ENCODE measurements around the gene SMOC2.

Gene SMOC2

DNA sequence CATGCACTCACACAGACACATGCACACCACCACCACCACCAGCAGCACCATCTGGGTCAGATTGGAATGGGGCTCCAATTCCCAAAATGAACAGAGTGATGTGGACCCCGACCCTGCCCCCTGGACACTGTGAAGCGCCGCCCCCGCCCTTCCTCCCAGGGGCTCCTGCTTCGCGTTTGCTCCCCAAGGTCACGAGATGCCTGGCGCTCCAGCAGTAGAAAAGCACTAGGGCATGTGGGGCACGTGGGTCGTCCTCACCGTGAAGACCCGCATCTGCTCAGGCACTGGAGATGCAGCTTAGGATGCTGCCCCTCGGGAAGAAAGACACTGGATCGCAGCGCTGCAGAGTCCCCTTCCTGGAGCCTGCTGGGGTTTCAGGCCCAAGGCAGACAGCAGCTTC, 184.0 kb downstream of the SMOC2 start:
- no peak for DNase-seq (ENCODE audit: low spot score)

DNA sequence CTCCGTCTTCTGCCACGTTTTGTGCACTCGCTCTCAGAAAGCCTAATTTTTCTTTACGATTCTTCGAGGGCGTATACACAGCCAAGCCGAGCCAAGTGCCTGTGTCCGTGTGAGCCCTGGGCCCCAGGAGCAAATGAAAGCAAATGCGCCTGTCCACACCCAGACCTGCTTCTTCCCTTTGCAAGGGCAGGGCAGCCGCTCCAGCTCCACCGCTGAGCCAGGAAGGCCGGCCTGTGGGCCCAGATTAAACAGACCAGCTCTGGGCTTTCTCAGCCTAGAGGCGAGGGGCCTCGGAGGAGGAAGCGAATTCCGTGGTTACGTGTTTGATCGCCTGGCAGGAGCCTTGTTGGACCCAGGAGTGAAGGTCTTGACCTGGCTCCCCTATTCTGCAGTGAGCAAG, 184.6 kb downstream of the SMOC2 start:
- no peak for DNase-seq (ENCODE audit: low spot score)

DNA sequence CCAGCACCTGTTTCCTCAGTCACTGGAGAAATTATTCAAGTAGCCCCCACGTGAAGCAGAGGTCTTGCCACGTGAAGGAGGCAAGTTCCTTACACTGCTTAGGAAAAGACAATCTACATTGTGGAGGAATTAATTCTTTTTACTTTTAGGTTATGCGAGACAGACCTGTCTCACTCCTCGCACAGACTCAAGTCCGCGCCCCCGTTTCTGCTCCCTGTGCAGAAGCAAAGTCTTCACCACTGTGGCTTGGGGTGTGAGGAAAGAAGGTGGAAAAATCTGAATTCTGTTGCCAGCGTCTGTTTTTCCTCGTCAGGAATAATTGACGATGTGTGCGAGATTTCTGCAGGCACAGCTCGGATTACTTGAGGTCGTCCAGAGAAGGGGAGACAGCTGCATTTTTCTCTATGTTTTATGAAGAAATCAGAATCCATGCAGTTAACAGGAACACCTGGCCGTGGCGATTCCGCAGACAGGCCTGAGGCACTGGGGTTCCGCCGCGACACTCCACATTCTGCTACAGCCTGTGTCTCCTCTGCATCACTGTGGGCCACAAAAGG, 185.1 kb downstream of the SMOC2 start:
- no peak for DNase-seq (ENCODE audit: low spot score)

DNA sequence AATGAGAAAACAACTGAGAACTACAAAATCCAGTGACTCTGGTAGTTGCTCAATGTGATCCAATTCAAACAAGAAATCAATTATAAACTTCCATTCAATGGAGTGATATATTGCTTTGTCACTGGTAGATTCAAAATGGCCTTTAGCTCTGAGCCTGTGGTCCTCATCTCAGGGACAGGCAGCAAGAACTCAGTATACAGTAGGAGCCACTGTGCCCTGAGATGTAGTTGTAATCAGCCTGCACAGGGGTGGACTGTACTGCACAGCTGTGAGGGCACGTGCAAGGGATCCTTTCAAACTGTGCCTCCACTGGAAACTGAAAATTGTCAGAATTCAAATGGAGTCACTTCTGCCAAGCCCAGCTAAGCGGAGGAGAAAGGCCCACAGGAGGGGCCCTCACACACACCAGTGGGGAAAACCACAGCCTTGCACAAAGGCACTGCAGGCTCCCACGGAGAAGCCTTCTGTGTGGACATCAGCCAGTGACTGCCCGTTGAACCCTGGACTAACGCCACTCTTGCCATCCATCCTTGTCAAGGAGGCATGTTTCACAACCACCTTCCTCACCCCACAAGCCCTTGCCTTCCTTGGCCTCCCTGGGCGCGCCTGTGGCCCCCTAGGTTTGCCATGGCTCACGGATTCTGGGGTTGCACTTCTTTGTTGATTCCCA, 186.7 kb downstream of the SMOC2 start:
- no peak for DNase-seq (ENCODE audit: low spot score)

DNA sequence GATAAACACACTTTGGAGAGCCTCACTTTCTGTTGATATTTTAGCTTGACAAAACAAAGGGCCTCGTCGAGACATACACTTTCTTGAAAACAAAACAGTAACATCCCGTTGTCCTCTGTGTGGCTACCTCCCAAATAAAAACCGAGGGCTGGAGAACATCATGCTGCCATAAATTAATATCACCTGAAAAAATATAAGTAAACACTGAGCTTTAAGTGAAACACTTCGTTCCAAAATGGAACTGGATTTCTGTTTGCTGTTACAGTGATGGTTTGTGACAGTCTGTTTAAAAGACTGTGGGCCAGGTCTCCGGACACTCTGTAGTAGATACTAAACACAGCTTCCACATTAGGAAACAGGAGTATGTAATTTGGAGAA, 187.2 kb downstream of the SMOC2 start:
- no peak for DNase-seq (ENCODE audit: low spot score)

DNA sequence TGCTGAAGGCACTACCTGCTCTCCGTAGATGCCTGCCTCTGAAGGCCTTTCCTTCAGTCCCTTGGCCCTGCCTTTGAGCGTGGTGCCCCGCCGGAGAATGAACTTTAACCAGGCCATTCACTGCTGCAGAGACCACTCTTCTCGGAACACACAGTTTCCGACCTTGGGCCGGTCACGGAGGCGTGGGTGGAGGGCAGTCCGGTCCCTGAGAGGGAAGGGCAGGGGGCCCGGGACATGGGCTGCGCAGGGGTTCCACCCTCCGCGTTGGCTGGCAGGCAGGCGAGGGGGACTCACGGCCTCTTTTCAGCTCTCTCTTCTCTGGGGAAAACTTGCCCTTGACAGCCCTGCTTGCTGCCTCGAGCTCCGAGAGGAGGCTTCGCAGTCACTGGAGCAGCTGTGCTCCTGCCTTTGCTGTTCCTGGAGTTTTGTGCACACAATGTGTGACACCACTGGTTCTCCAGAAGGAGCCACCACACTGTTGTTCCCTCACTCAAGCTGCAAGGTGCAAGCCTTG, 187.8 kb downstream of the SMOC2 start:
- DNase-seq (ENCODE audit: low spot score), result no peak

DNA sequence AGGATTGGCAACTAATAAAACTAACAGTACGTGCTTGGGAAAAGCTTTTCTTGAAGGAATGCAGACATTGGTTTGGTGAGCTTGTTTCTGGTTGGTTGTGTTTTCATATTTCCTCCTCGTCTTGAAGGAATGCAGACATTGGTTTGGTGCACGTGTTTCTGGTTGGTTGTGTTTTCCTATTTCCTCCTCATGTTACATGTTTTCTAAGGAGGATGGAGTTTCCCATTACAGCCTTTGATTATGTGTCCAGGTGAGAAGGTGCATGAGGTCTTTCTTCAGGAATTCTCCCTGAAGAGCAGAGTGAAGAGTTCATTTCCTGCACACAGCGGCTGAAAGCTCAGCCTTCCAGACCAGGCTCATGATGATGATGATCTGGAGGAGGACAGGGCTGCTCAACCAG, 190.6 kb downstream of the SMOC2 start:
- no peak for DNase-seq (ENCODE audit: low spot score)

DNA sequence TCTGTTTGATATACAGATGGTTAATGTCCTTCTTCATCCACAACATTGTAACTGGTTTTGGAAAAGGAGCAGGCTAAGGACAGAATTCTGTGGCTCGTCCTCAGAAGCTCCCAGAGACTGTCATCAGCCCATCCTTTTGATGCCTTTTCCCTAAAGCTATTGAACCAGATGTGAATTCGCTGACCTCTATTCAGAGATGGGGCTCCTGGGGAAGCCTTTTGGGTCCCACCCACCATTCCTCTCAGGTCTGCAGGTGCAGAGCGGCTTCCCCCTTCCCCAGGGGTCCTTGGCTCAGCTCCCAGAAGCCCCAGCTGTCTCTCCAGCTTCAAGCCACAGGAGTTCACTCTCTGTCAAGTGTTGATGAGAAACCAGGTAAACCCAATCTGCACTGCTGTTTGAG, 191.7 kb downstream of the SMOC2 start:
- DNase-seq (ENCODE audit: low spot score), result no peak

DNA sequence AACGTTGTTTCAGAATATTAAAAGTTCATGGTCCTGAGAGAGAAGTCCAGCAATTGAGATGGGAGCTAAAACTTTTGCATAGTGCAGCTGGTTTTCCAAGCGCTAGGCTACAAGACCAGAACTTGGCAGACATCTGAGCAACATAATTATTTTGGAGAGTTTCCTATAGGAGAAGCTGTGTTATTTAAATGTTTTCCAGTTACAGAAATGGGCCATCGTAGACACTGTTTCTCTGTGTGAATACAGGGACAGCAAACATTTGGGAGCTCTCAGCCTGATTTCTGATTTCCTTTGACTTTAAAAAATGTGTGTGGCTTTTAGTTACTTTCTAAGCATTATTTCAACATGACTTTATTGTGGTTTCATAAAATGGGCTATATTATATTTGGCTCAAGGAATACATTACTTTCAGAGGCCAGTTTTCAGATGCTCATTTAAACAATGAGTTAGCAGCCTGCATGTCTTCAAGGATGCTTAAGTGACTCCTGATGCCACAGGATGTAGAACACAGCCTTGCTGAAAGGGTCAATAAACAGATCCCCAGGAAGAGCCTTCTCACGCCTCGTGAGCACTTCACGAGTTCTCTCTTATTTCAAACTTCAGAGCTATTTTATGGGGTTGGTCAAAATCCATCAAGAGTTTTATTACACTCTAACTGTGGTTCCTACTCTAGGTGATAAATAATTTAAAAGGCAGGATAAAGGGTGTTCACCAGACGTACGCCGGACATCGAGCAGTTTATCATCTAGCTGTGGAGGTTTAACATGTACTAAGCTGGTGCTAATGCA, 193.8 kb downstream of the SMOC2 start:
- DNase-seq (ENCODE audit: low spot score), result no peak

DNA sequence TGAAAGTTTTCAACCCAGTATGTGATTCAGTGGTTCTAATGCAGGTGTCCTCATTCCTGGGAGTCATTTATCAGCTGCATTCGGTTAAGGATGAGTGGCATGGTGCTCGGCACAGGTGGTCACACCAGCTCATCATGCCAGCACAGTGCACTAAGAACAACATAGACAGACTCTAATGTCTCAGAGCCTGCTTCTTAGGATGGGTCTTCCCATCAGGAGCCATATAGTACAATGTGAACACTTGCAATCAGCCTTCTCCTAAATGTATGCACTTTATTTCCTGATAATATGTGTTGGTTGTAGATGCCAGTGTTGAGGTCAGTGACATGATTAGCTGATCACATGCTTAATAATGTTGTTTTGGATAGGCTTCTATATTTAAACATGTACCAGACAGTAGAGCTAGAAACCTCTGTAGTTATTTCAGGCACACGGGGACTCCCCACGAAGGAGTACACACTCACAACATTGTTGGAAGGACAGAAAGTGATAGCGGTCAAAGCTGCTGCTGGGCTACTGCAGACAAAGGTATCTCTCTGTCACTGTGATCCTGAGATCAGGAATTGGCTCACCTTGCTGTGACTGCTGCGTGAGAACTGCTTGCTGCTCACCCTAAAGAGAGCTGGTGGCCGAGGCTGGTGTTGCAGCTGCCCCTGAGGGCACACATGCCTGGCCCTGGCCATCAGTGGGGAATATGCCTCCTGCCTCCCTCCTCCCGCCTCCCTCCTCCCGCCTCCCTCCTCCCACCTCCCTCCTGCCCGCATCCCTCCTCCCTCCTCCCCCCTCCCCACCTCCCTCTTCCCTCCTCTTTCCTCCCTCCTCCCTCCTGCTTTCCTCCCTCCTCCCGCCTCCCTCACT, 195.4 kb downstream of the SMOC2 start:
- DNase-seq (ENCODE audit: low spot score), result no peak

DNA sequence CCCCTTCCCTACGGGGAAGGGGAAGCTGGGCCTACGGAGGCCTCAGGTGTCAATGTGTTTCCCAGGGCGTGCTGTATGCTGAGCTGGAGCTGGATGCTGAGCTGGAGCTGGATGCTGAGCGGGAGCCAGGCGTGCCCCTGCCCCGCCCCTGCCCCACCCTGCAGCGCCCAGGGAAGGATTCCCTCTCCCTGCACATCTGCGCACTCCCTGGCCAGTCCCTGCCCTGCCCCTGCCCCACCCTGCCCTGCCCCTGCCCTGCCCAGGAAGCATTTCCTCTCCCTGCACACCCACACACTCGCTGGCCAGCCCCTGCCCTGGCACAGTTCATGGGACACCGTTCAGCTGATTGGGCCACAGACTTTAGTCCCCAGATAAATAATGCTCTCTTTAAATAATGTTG, 196.8 kb downstream of the SMOC2 start:
- no peak for DNase-seq (ENCODE audit: low spot score)

DNA sequence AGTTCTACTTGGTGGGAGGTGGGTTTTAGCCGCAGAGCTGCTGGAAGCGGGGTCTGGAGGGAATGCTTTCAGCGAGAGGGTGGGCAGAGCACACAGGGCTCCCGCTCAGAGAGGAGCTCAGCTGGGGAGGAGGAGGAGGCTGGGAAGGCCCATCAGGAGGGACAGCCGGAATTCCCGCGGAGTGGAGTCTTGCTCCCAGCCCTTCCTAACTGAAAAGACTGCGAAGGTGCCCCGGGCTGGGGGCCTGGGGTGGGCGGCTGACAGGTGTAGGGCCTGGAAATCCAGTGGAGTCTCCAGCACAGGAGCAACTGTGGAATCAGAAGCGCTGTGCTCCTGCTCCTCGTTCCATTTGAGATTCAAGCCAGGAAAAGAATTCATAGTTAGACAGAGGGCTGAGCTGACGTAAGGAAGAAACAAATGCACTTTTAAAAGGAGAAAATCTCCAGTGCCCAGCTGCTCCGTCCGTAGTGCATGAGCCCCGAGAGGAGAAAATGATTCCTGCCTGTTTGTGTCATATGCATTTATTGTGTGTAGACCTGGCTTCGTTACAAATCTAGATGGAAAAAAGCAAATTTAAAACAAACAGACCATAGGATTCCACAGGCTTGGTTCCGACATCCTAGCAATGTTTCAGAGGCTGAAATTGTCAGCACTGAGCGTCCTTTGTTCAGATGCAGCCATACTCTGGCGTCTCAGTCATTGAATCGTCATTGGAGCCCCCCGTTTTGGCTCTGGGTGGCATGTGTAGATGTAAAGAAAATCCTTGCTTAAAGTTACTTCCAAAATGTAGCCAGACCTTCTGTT, 197.7 kb downstream of the SMOC2 start:
- peak; percentile 74 for DNase-seq (ENCODE audit: low spot score)

DNA sequence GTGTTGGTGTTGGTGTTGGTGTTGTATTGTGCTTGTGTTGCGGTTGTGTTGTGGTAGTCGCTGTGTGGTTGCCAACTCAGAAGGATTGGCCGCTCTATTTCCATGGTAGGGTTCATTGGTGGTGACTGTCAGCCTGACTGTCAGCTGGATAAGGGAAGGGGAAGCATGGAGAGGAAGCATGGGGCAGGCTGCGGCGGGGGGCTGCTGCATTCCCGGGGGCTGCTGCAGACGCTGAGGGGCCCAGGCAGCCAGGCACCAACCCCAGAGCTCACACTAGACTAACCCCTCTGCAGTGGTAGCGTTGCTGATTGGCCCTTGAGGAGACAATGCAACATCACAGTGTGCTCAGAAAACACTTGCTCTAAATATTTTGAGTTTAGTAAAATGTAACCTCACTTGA, 199.2 kb downstream of the SMOC2 start:
- no peak for DNase-seq (ENCODE audit: low spot score)

DNA sequence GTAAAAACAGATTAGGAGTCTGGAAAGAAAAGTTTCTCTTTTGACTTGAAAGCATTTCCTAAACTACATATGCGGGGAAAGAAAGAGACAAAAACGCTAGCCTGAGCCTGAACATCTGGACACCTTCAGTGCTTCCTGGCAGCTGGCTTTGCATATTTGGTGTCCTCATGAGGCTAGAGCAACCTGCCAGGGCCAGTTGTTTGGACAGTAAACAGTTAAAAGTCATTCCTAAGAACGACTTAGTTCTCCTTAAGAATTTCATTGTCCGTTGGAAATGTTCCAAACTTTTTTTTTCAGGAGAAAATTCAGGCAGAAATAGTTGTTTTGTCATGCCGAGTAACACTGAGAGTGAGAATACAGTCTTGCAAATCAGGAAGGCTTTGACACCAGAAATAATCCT, 199.8 kb downstream of the SMOC2 start:
- no peak for DNase-seq (ENCODE audit: low spot score)

DNA sequence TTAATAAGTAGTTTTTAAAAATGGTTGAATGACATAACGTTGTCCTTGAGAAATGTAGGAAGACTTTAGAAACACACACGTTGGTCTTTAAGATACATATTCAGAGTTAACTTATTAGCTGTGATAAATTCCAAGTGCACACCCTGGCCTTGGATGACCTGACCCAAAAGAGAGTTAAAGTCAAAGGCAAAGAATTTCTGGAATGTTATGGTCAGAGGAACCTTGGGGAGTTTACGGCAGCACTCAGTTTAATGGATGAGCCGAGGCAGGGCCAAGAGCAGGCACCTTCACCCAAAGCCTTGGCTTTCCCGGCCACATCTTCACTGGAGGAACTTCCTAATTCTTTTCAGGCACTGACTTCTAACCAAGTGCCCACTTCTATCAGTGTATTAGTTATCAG, 200.5 kb downstream of the SMOC2 start:
- DNase-seq (ENCODE audit: low spot score), result no peak

DNA sequence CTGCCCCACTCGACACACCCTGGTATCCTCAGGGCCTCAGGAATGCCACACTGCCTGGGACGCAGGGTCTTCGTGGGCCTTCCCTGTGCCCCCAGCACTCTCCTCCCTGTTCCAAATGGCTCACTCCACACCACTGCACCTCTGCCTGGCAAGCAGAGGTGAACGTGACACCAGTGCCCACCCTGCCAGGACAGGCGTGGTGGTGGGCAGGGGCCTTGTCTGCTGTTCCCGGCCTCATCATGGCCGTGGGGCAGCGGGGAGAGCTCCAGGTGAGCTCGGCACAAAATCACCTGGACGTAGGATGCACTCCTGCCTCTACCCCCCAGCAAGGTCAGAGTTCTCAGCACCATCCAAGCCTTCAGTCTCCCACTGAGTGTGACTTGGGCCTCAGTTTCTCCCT, 202.4 kb downstream of the SMOC2 start:
- no peak for DNase-seq (ENCODE audit: low spot score)

DNA sequence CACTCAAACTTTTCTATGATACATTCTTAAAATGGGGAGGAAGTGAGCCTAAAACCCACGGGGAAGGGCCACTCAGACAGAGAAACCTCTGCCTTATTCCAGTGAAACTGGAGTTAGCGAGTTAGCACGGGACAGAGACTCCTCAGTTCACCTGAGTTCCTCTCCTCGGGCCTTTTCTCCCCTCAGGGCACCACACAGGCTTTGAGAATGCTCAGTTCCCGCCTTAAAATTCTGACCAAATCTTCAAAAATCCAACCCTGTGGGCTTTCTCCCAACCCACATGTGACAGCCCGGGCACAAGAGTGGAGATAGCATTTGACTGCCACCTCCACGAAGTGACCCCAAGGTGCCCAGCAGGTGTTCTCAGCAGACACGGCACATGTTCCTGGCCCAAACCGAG, 204.3 kb downstream of the SMOC2 start:
- no peak for DNase-seq (ENCODE audit: low spot score)

DNA sequence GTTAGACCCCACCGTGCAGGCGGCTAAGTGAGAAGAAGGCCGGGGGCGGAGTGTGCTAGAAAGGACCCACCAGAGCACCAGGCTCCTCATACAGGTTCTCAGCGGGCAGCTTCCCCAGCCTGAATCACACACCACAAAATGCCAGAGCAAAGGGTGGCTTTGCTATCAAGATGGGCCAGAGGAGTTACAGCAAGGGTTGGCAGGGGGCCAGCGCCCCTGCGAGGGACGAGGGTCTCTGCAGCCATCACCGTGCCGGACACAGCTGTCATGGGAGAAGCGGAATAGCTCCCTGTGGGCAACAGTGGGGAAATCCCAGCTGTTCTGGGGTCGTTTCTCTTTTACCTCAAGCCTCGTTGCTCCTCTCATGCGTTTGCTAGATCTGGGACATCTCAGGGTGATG, 206.3 kb downstream of the SMOC2 start:
- DNase-seq (ENCODE audit: low spot score), result no peak

DNA sequence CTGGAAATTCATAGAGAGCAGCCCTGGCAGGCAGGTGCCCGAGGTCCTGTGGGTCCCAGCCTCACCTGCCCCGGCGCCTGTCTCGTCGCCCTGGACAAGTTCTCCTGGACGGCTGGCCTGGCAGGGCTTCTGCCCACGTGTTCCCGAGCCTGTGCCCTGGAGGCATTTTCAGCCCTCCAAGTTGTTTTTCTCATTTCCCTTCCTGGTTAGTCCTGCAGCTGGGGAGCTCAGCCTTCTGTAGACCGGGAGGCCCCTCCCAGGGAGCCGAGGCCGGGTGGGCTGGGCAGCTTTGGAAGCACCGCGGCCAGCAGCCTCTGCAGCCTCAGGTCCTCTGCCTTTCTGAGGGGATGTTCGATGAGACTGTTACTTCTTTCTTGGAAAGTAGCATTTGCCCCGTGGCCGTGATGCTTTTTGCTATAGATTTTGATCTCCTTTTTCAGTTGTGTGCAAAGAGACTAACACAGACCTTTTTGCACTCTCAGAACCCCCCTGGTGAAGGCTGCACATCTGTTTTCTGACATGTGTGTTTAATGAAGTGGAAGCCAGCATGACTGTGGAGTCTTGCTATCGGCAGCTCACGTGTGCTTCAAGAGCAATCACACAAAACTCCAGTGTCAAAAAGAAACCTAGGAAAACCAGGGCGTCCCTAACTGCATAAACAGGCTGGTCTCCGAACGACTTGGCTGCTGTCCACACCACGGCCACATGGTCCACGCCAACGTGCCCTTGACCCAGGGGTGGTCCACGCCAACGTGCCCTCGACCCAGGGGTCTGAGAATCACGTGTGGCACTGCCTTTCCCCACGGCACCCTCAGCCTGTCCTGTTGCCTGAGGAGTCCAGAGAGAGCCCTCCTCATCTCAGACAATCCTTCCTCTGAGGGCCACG, 207.5 kb downstream of the SMOC2 start:
- DNase-seq (ENCODE audit: low spot score), result no peak

DNA sequence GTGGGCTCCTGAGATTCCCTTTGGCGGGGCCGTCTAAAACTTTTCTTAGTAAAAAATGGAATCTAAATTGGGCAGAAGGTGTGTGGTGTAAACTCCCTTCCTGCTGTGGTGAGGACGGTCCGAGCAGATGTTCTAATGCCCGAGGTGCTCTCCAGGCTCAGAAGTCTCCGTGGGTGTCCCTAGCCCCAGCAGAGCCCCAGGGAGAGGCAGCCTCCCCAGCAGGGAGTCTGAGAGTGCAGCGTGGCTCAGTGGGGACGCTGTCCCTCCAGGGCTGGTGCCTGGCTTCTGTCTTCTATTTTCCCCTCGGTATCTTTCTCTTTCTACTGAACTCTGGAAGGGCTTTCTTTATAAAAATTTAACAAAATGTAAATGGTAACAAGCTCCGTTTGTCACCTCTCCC, 208.2 kb downstream of the SMOC2 start:
- DNase-seq (ENCODE audit: low spot score), result no peak
